ENCODE results near the gene OLFM1.
"Not testable (repeated sequence)": the region's sequence is repeated elsewhere in the genome, so short reads cannot be mapped to it uniquely, and the experiment has no call there.

OLFM1 gene

DNA sequence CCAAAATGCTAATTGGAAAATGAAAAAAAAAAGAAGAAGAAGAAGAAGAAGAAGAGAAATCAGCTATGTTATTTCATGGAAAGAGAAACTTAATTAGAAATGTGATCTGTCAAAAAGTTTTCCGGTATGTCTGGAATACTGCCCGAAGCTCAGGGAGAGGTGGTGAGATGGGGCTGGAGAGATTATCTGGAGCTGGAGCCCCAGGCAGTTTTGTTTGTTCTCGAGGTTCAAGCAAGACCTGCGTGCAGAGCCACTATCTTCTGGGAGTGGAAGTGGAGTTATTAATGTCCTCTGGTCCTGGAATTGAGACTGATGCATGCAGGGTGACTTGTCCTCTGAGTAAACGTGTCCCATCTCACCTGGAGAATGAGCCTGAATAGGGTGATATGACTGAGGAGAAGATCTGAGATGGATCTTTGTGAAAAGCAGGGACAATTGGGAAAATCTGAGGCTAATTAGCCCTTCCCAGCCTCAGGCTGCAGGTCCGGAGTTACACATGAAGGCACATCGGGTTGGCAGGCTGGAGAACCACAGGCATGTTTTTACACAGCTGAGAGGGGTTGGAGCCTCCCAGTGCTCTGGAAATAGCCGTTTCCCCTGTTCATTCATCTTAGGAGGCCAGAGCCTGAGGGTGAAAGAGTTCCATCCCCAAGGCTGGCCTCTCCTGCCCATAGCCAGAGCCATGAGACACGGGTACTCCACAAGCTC, 70.5 kb downstream of the OLFM1 start:
- DNase-seq, result no peak

DNA sequence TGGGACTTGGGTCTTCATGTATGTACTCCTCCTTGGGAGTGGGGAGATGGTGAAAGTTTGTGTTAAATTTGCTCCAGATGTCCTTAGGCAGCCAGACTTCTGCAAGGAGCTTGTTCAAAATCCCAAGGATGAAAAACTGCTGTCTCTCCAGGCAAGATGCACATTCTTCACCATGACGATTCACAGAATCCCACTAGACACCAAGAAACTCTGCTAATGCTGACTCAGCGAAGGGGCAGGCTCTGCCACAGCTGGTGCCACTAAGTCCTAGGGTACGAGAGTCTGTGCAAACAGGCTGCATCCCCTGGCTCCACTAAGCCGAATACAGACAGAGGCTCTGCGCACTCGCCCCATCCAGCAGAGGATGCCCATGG, 71.1 kb downstream of the OLFM1 start:
- no peak for DNase-seq

DNA sequence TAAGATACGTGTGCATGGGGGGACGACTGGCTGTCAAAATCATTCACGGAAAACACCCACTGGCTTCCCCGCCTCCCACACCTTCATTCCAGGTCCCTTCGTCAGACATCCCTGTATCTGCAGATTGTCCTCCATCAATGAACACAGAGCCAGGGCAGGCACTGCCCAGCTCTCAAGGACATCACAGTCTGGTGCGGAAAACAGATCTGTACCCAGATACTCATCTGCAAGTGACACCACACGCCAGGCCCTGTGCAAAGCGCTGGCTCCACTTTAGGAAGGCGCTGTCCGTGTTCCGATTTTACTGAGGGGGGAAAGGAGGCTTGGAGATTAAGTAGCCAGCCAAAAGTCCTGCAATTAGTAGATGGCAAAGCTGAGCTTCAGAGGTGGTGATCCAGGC, 72.3 kb downstream of the OLFM1 start:
- DNase-seq, result no peak

GRCh38 chr9:135160862-135161261, 73.4 kb downstream of the OLFM1 start:
- DNase-seq, result no peak

DNA sequence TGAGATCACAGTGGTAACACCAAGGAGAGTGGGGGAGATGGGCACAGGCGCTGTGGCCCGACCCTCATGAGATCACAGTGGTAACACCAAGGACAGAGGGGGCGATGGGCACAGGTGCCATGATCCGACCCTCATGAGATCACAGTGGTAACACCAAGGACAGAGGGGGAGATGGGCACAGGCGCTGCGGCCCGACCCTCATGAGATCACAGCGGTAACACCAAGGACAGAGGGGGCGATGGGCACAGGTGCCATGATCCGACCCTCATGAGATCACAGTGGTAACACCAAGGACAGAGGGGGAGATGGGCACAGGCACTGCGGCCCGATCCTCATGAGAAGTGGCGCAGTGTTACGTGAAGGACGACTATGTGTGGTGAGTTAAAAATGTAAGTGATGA, 75.1 kb downstream of the OLFM1 start:
- DNase-seq, result not testable (repeated sequence)

- no peak for DNase-seq
Observed at GRCh38 chr9:135163023-135163780, 75.7 kb downstream of the OLFM1 start.

DNA sequence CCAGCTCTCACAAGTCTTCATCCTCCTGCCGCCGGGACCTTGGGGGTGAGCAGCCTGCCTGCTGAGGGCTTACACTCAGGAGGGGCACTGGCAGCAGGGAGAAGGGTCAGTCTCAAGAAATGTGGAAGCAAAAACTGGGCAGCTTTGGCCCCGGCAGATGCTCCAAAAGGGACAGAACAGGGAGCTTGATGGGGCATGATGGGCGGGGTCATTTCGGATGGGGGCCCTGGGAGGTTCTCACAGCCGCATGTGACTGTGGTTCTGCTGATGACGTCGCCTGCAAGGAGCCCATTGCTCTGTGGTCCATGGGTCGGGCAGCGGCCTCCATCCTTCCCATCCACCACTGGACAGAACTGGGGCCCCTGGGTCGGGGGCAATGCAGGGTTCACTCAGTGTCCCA, 76.6 kb downstream of the OLFM1 start:
- DNase-seq, result no peak

GRCh38 chr9:135165003-135165711, 77.7 kb downstream of the OLFM1 start:
- DNase-seq, result no peak

- DNase-seq, result no peak
Observed at GRCh38 chr9:135165756-135166519, 78.5 kb downstream of the OLFM1 start.

GRCh38 chr9:135166565-135166964, 79.1 kb downstream of the OLFM1 start:
- DNase-seq, result no peak

DNA sequence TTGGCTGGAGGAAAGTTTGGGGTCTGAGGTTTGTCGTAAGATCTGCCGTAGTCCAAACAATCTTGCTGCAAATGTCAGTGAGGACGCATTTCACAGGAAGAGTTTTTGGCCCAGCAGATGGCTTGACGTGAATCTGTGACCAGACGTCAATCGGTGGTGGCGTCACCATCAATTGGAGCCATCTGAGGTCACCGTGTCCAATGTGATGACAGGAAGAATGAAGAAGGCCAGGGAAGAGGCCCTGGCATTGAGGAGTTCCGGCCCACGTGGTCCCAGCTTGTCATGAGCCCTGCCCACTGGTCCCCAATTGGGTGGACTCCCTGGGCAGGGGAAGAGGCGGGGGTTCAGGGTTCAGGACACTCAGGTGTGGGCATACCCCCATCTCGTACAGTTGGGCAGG, 79.9 kb downstream of the OLFM1 start:
- DNase-seq, result no peak

- DNase-seq, result no peak
Observed at GRCh38 chr9:135167849-135168655, 80.6 kb downstream of the OLFM1 start.

DNA sequence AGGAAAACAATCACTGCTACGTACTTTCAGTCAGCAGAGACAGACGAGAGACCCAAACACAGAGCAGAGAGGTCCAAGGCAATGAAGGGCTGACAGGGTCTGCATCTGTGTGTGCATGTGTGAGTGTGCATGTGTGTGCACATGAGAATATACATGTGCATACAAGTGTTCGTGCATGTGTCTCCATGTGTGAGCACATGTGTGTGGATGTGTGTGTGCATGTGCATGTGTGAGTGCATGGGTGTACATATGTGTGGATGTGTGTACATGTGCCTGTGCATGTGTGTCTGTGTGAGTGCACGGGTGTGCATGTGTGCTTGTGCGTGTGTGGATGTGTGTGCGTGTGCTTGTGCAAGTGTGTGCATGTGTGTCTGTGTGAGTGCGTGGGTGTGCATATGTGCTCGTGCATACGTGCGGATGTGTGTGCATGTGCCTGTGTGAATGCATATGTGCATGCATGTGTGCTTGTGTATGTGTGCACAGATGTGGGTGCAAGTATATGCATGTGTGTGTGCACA, 82.3 kb downstream of the OLFM1 start:
- DNase-seq, result no peak

- DNase-seq, result no peak
Observed at GRCh38 chr9:135170535-135170934, 83.1 kb downstream of the OLFM1 start.
